SK-N-SH treated with all-trans-retinoic acid at 6 μM for 48 hours (cell line): ENCODE measurements around the gene PRKCG.

Experiments
- ARNTL ChIP-seq: fragments of 450-650 bp; formaldehyde crosslinking; IDR thresholded peaks from 2 replicates; pipeline ENCODE4 v1.5.0; 2020; ENCODE audit warnings: low read depth, mild to moderate bottlenecking, moderate library complexity, borderline replicate concordance
- CSRNP3 ChIP-seq: fragments of 250-450 bp; sonication (Bioruptor Pico); IDR thresholded peaks from 2 replicates; pipeline ENCODE4 v1.5.1; 2021; ENCODE audit warnings: mild to moderate bottlenecking, moderate library complexity
- OSR1 ChIP-seq: fragments of 250-450 bp; sonication (Bioruptor Pico); IDR thresholded peaks from 2 replicates; pipeline ENCODE4 v1.8.0; 2022; ENCODE audit warnings: moderate library complexity, mild to moderate bottlenecking, inconsistent platforms
- TOX ChIP-seq: fragments of 250-450 bp; sonication (Bioruptor Pico); IDR thresholded peaks from 2 replicates; pipeline ENCODE4 v1.8.0; 2021; ENCODE audit warnings: mild to moderate bottlenecking, moderate library complexity, borderline replicate concordance
- TSHZ2 ChIP-seq: fragments of 250-450 bp; sonication (Bioruptor Pico); IDR thresholded peaks from 2 replicates; pipeline ENCODE4 v1.5.0; 2020; ENCODE audit warnings: mild to moderate bottlenecking, moderate library complexity
- ZFP3 ChIP-seq: fragments of 250-450 bp; sonication (Bioruptor Pico); IDR thresholded peaks from 2 replicates; pipeline ENCODE4 v1.5.0; 2020; ENCODE audit warnings: mild to moderate bottlenecking, moderate library complexity
- ZNF8 ChIP-seq: fragments of 450-650 bp; formaldehyde crosslinking; IDR thresholded peaks from 2 replicates; pipeline ENCODE4 v1.5.0; 2020; ENCODE audit warnings: mild to moderate bottlenecking, moderate library complexity

- TF ChIP-seq OSR1 (CRISPR knock-in tag) = no peak
- TF ChIP-seq ARNTL = no peak
- TF ChIP-seq ZNF8 (CRISPR knock-in tag) = no peak
- TF ChIP-seq CSRNP3 (CRISPR knock-in tag) = no peak
- TF ChIP-seq ZFP3 (CRISPR knock-in tag) = no peak
- TF ChIP-seq TOX (CRISPR knock-in tag) = no peak
- TF ChIP-seq TSHZ2 = no peak
These were observed 27.6 kb downstream of the PRKCG start for GRCh38 chr19:53909471-53910169.
